ENCODE data around the gene PSMD13. TPM values are rescaled to one million over a fixed set of nuclear protein-coding genes. Genes with fewer than 3 reads are reported as not detected.

Gene PSMD13
- total and polyA plus RNA-seq, 2 of the 13 experiments (the other 11 are each of a cell fraction or from before 2014, with no cell fraction given): 83.0 to 117 TPM

GRCh38 chr11:197741-198235, 39.0 kb upstream of the PSMD13 start:
- BruUV-seq (replicated peaks): no TSS peak
- Histone ChIP-seq H3K27ac (ENCODE audit: extremely low read length, insufficient read depth, low read length) (no peak overlapping the region), H3K4me3 (replicated peaks in 1 of 3; ENCODE audit: insufficient read depth in 1 of 3, low read depth in 2 of 3, low read length in 3 of 3) (no peak overlapping the region), H3K4me2 (ENCODE audit: low read depth, low read length) (no peak overlapping the region), H4K20me1 (ENCODE audit: insufficient read depth, low read length) (no peaks in the 10 kb centered on the region), H3K36me3 (replicated peaks in 1 of 2; ENCODE audit: control insufficient read depth in 1 of 2, insufficient read depth in 2 of 2, low read length in 2 of 2) (no peaks in the 10 kb centered on the region), H2AFZ (ENCODE audit: low read length) (no peak overlapping the region), H3K4me1 (ENCODE audit: insufficient read depth, low read length) (0 out of 2 replicates have a peak, but pooled peaks cover 5% of the 10 kb centered on the region), H3K27me3 (ENCODE audit: control insufficient read depth in 1 of 2, insufficient read depth in 2 of 2, low read length in 2 of 2) (peaks cover 0 to 1% of the 10 kb centered on the region in 2 experiments; a peak in 1 of 5 replicates), H3K9me3 (ENCODE audit: low read length) (no peaks in the 10 kb centered on the region), H3K79me2 (ENCODE audit: insufficient read depth, low read length) (no peaks in the 10 kb centered on the region), H3K9ac (ENCODE audit: insufficient read depth, low read depth, low read length) (no peak overlapping the region)
- in situ Hi-C loops (cut with HindIII; ENCODE audit: extremely low pct_ligation_motif_present, low pct_unique_long_range_greater_than_20kb) (no loop called here), intact Hi-C loops (cut with micrococcal nuclease; ENCODE audit: unreplicated experiment) (no loop called here)
- ATAC-seq (peak; percentile 12), DNase-seq (ENCODE audit: low spot score) (no peak), FAIRE-seq (no peak)
- CTCF ChIA-PET (ENCODE audit: low intra/inter-chr PET ratio, low total read pairs): no interaction called here
- POLR2A ChIA-PET: no interaction called here
- 68% methylated on average over 9 of the region's 9 CpGs for WGBS (ENCODE audit: low lambda C conversion rate)
- TF ChIP-seq CEBPB (IDR thresholded peaks at IDR 0.05; ENCODE audit: borderline replicate concordance, low read depth, low read length): no peak
- TF ChIP-seq NFKB2 (CRISPR knock-in tag; IDR thresholded peaks at IDR 0.05; ENCODE audit: borderline replicate concordance): no peak
- no peak for TF ChIP-seq NR2F2 (IDR thresholded peaks at IDR 0.05; ENCODE audit: borderline replicate concordance, low read depth)
- TF ChIP-seq ZBTB42 (CRISPR knock-in tag; IDR thresholded peaks at IDR 0.05): no peak

GRCh38 chr11:198236-198806, 38.5 kb upstream of the PSMD13 start:
- TF ChIP-seq AGO1 (IDR thresholded peaks at IDR 0.05; ENCODE audit: low read depth, low read length, poor library complexity, severe bottlenecking) (peak; percentile 22), MEIS1 (CRISPR knock-in tag; IDR thresholded peaks at IDR 0.05; ENCODE audit: borderline replicate concordance) (no peak), FIP1L1 (IDR thresholded peaks at IDR 0.05; ENCODE audit: borderline replicate concordance, insufficient read depth, low read depth, low read length) (no peak), ZNF367 (CRISPR knock-in tag; IDR thresholded peaks at IDR 0.05; ENCODE audit: borderline replicate concordance) (no peak), YEATS2 (CRISPR knock-in tag; IDR thresholded peaks at IDR 0.05; ENCODE audit: borderline replicate concordance) (no peak)
- Histone ChIP-seq H3K4me3 (replicated peaks in 1 of 3; ENCODE audit: insufficient read depth in 1 of 3, low read depth in 2 of 3, low read length in 3 of 3) (no peak overlapping the region), H3K36me3 (replicated peaks in 1 of 2; ENCODE audit: control insufficient read depth in 1 of 2, insufficient read depth in 2 of 2, low read length in 2 of 2) (no peaks in the 10 kb centered on the region), H3K9me3 (ENCODE audit: low read length) (no peaks in the 10 kb centered on the region), H4K20me1 (ENCODE audit: insufficient read depth, low read length) (no peaks in the 10 kb centered on the region), H3K27ac (ENCODE audit: extremely low read length, insufficient read depth, low read length) (no peak overlapping the region), H3K4me1 (ENCODE audit: insufficient read depth, low read length) (0 out of 2 replicates have a peak, but pooled peaks cover 5% of the 10 kb centered on the region), H3K4me2 (ENCODE audit: low read depth, low read length) (no peak overlapping the region), H3K27me3 (ENCODE audit: control insufficient read depth in 1 of 2, insufficient read depth in 2 of 2, low read length in 2 of 2) (peaks cover 0 to 1% of the 10 kb centered on the region in 2 experiments; a peak in 1 of 5 replicates), H3K79me2 (ENCODE audit: insufficient read depth, low read length) (no peaks in the 10 kb centered on the region), H2AFZ (ENCODE audit: low read length) (no peak overlapping the region), H3K9ac (ENCODE audit: insufficient read depth, low read depth, low read length) (no peak overlapping the region)
- POLR2A ChIA-PET: no interaction called here
- CTCF ChIA-PET (ENCODE audit: low intra/inter-chr PET ratio, low total read pairs): no interaction called here
- no peak for FAIRE-seq
- no peak; the same call in 1 of the 3 replicates for ATAC-seq
- in situ Hi-C loops (cut with HindIII; ENCODE audit: extremely low pct_ligation_motif_present, low pct_unique_long_range_greater_than_20kb) (no loop called here), intact Hi-C loops (cut with micrococcal nuclease; ENCODE audit: unreplicated experiment) (no loop called here)
- no peak for DNase-seq (ENCODE audit: low spot score)
- WGBS (ENCODE audit: low lambda C conversion rate): 61% methylated on average over 5 of the region's 21 CpGs
- no TSS peak for BruUV-seq (replicated peaks)

Measured in HepG2 (cell line).